ENCODE results near the gene ALDH1A3.

Gene ALDH1A3

GRCh38 chr15:100889385-100890050 is 9.9 kb downstream of the ALDH1A3 start:
- no peaks in the 10 kb centered on the region for H3K27me3 ChIP-seq (ENCODE audit: control insufficient read depth, insufficient read depth, low read length)
- no peaks in the 10 kb centered on the region for H3K36me3 ChIP-seq (ENCODE audit: insufficient read depth, low read length)
- H3K9me3 ChIP-seq (replicated peaks; ENCODE audit: low read length), result no peaks in the 10 kb centered on the region
- peaks cover 13% of the 10 kb centered on the region for H3K4me1 ChIP-seq (ENCODE audit: control insufficient read depth, insufficient read depth, low read length)
- peak overlapping the region; percentile 37 for H3K9ac ChIP-seq (ENCODE audit: low read depth, low read length)
- peak overlapping the region; percentile 57 for H3K4me2 ChIP-seq (ENCODE audit: low read length)
- peak overlapping the region; percentile 6 for H3K4me3 ChIP-seq (ENCODE audit: low read length)

- H3K4me2 ChIP-seq (ENCODE audit: low read length), result peak overlapping the region; percentile 57
- H3K9ac ChIP-seq (ENCODE audit: low read depth, low read length), result peak overlapping the region; percentile 37
- no peaks in the 10 kb centered on the region for H3K36me3 ChIP-seq (ENCODE audit: insufficient read depth, low read length)
- H3K4me1 ChIP-seq (ENCODE audit: control insufficient read depth, insufficient read depth, low read length), result peaks cover 13% of the 10 kb centered on the region
- H3K4me3 ChIP-seq (ENCODE audit: low read length), result no peak overlapping the region
- H3K27me3 ChIP-seq (ENCODE audit: control insufficient read depth, insufficient read depth, low read length), result no peaks in the 10 kb centered on the region
- no peaks in the 10 kb centered on the region for H3K9me3 ChIP-seq (replicated peaks; ENCODE audit: low read length)
Observed at GRCh38 chr15:100890051-100890720, 10.6 kb downstream of the ALDH1A3 start.

GRCh38 chr15:100890850-100891249 is 11.2 kb downstream of the ALDH1A3 start:
- Histone ChIP-seq H3K4me2 (ENCODE audit: low read length) (no peak overlapping the region), H3K27me3 (ENCODE audit: control insufficient read depth, insufficient read depth, low read length) (no peaks in the 10 kb centered on the region), H3K4me1 (ENCODE audit: control insufficient read depth, insufficient read depth, low read length) (peaks cover 13% of the 10 kb centered on the region), H3K9ac (ENCODE audit: low read depth, low read length) (no peak overlapping the region), H3K4me3 (ENCODE audit: low read length) (no peak overlapping the region), H3K9me3 (replicated peaks; ENCODE audit: low read length) (no peaks in the 10 kb centered on the region), H3K36me3 (ENCODE audit: insufficient read depth, low read length) (no peaks in the 10 kb centered on the region)

- H3K4me3 ChIP-seq (ENCODE audit: low read length), result no peak overlapping the region
- no peak overlapping the region for H3K4me2 ChIP-seq (ENCODE audit: low read length)
- H3K4me1 ChIP-seq (ENCODE audit: control insufficient read depth, insufficient read depth, low read length), result peaks cover 13% of the 10 kb centered on the region
- H3K9ac ChIP-seq (ENCODE audit: low read depth, low read length), result no peak overlapping the region
- H3K36me3 ChIP-seq (ENCODE audit: insufficient read depth, low read length), result no peaks in the 10 kb centered on the region
- H3K27me3 ChIP-seq (ENCODE audit: control insufficient read depth, insufficient read depth, low read length), result no peaks in the 10 kb centered on the region
- no peaks in the 10 kb centered on the region for H3K9me3 ChIP-seq (replicated peaks; ENCODE audit: low read length)
Observed at GRCh38 chr15:100891307-100892012, 11.8 kb downstream of the ALDH1A3 start.

- Histone ChIP-seq H3K4me3 (ENCODE audit: low read length) (no peak overlapping the region), H3K36me3 (ENCODE audit: insufficient read depth, low read length) (no peaks in the 10 kb centered on the region), H3K27me3 (ENCODE audit: control insufficient read depth, insufficient read depth, low read length) (no peaks in the 10 kb centered on the region), H3K4me1 (ENCODE audit: control insufficient read depth, insufficient read depth, low read length) (peaks cover 13% of the 10 kb centered on the region), H3K9me3 (replicated peaks; ENCODE audit: low read length) (no peaks in the 10 kb centered on the region), H3K9ac (ENCODE audit: low read depth, low read length) (no peak overlapping the region), H3K4me2 (ENCODE audit: low read length) (no peak overlapping the region)
Observed at GRCh38 chr15:100892013-100892355, 12.4 kb downstream of the ALDH1A3 start.

GRCh38 chr15:100893261-100893963 is 13.8 kb downstream of the ALDH1A3 start:
- Histone ChIP-seq H3K9ac (ENCODE audit: low read depth, low read length) (no peak overlapping the region), H3K4me3 (ENCODE audit: low read length) (no peak overlapping the region), H3K9me3 (replicated peaks; ENCODE audit: low read length) (no peaks in the 10 kb centered on the region), H3K27me3 (ENCODE audit: control insufficient read depth, insufficient read depth, low read length) (no peaks in the 10 kb centered on the region), H3K36me3 (ENCODE audit: insufficient read depth, low read length) (no peaks in the 10 kb centered on the region), H3K4me1 (ENCODE audit: control insufficient read depth, insufficient read depth, low read length) (peaks cover 13% of the 10 kb centered on the region), H3K4me2 (ENCODE audit: low read length) (no peak overlapping the region)

GRCh38 chr15:100893964-100894295 is 14.3 kb downstream of the ALDH1A3 start:
- H3K4me1 ChIP-seq (ENCODE audit: control insufficient read depth, insufficient read depth, low read length), result peaks cover 10% of the 10 kb centered on the region
- no peak overlapping the region for H3K4me3 ChIP-seq (ENCODE audit: low read length)
- H3K9ac ChIP-seq (ENCODE audit: low read depth, low read length), result no peak overlapping the region
- no peaks in the 10 kb centered on the region for H3K36me3 ChIP-seq (ENCODE audit: insufficient read depth, low read length)
- H3K4me2 ChIP-seq (ENCODE audit: low read length), result no peak overlapping the region
- H3K9me3 ChIP-seq (replicated peaks; ENCODE audit: low read length), result no peaks in the 10 kb centered on the region
- no peaks in the 10 kb centered on the region for H3K27me3 ChIP-seq (ENCODE audit: control insufficient read depth, insufficient read depth, low read length)

- no peak overlapping the region for H3K4me2 ChIP-seq (ENCODE audit: low read length)
- no peaks in the 10 kb centered on the region for H3K27me3 ChIP-seq (ENCODE audit: control insufficient read depth, insufficient read depth, low read length)
Observed at GRCh38 chr15:100895721-100896120, 16.1 kb downstream of the ALDH1A3 start.

GRCh38 chr15:100897221-100898151 is 17.9 kb downstream of the ALDH1A3 start:
- Histone ChIP-seq H3K4me1 (ENCODE audit: control insufficient read depth, insufficient read depth, low read length) (peaks cover 17% of the 10 kb centered on the region), H3K36me3 (ENCODE audit: insufficient read depth, low read length) (no peaks in the 10 kb centered on the region), H3K27me3 (ENCODE audit: control insufficient read depth, insufficient read depth, low read length) (no peaks in the 10 kb centered on the region), H3K4me2 (ENCODE audit: low read length) (no peak overlapping the region), H3K9me3 (replicated peaks; ENCODE audit: low read length) (no peaks in the 10 kb centered on the region), H3K4me3 (ENCODE audit: low read length) (no peak overlapping the region), H3K9ac (ENCODE audit: low read depth, low read length) (no peak overlapping the region)

More at GRCh38 chr15:100895721-100896120, 16.1 kb downstream of the ALDH1A3 start:
- no peaks in the 10 kb centered on the region for H3K4me1 ChIP-seq (ENCODE audit: control insufficient read depth, insufficient read depth, low read length)
- H3K4me3 ChIP-seq (ENCODE audit: low read length), result no peak overlapping the region
- H3K36me3 ChIP-seq (ENCODE audit: insufficient read depth, low read length), result no peaks in the 10 kb centered on the region
- no peak overlapping the region for H3K9ac ChIP-seq (ENCODE audit: low read depth, low read length)
- H3K9me3 ChIP-seq (replicated peaks; ENCODE audit: low read length), result no peaks in the 10 kb centered on the region

GRCh38 chr15:100898152-100898490 is 18.5 kb downstream of the ALDH1A3 start:
- no peak overlapping the region for H3K4me3 ChIP-seq (ENCODE audit: low read length)
- H3K9ac ChIP-seq (ENCODE audit: low read depth, low read length), result no peak overlapping the region
- H3K4me2 ChIP-seq (ENCODE audit: low read length), result no peak overlapping the region
- peaks cover 24% of the 10 kb centered on the region for H3K4me1 ChIP-seq (ENCODE audit: control insufficient read depth, insufficient read depth, low read length)
- H3K27me3 ChIP-seq (ENCODE audit: control insufficient read depth, insufficient read depth, low read length), result no peaks in the 10 kb centered on the region
- no peaks in the 10 kb centered on the region for H3K9me3 ChIP-seq (replicated peaks; ENCODE audit: low read length)
- no peaks in the 10 kb centered on the region for H3K36me3 ChIP-seq (ENCODE audit: insufficient read depth, low read length)

Measured in skeletal muscle satellite cell (primary cell).